Measurements from ENCODE around the gene ZNF548.

ZNF548 gene

DNA sequence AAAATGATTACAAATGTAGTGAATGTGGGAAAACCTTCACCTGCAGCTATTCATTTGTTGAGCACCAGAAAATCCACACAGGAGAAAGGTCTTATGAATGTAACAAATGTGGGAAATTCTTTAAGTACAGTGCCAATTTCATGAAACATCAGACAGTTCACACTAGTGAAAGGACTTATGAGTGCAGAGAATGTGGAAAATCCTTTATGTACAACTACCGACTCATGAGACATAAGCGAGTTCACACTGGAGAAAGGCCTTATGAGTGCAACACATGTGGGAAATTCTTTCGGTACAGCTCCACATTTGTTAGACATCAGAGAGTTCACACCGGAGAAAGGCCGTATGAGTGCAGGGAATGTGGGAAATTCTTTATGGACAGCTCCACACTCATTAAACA, 9.2 kb downstream of the ZNF548 start:
- DNase-seq (ENCODE audit: low read depth in 2 of 2) = no peak

DNA sequence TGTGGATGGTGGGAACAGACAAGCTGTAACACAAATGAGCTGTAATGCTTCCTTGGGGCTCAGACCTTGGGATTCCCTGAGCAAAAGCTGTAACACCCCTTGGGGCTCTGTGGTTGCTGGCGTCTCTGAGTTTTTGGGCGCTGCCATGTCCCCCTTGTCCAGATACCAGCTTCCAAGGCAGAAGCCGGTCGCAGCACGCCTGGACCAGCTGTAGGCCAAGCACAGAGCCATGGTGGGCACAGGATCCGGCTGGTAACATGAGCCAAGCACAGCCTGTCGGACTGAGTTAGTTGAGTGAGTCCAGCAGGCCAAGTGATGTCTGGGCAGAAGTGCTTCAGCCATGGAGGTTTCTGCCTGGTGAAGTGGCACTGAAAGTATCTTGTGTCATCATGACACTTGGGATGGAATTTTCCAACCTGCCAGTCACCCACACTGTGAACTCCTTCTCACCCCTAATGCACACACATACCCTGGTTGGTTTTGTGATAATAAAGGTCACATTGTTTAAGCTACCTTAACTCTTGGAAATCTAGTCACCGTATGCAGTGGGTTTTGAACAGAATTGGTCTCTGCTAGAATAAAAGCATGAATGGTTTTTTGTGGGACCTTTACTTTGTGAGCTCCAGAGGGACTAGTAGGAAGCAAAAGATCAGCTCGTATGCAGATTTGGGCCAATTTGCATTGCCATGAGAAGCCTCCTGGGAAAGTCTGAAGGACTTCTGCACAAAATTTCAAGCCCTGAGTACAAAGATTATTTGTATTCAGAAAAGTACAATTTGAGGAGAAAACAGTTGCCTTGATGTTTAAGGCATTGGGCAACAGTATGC, 14.3 kb downstream of the ZNF548 start:
- DNase-seq (ENCODE audit: low read depth in 2 of 2) = no peak

DNA sequence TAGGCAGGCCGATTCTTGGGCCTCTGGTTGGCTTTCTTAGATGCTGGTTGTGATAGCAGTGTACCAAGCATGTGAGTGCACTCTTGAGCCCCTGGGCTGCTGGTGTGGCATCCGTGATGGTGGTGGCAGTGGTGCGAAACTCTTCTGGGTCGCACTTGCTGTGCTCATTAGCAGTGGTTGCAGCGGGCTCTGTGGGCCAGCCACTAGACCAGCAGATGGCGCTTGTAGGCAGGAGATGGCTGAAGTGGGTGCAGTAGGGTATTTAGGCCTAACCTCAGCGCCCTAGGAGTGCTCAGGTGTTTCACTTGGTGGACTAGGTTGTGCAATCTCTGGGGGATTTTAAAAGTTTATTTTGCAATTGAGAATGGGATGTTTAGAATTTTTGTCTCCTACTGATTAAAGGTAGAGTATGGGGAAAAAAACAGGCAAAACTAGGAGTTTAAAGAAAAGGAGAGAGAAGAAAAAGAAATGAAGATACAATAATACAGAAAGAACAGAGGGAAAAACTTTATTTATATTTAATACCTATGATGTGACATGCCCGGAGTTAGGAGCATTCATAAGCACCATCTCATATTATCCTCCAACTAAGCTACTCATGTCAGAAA, 17.0 kb downstream of the ZNF548 start:
- peak; percentile 45 to 54 for DNase-seq (ENCODE audit: low read depth in 2 of 2)

DNA sequence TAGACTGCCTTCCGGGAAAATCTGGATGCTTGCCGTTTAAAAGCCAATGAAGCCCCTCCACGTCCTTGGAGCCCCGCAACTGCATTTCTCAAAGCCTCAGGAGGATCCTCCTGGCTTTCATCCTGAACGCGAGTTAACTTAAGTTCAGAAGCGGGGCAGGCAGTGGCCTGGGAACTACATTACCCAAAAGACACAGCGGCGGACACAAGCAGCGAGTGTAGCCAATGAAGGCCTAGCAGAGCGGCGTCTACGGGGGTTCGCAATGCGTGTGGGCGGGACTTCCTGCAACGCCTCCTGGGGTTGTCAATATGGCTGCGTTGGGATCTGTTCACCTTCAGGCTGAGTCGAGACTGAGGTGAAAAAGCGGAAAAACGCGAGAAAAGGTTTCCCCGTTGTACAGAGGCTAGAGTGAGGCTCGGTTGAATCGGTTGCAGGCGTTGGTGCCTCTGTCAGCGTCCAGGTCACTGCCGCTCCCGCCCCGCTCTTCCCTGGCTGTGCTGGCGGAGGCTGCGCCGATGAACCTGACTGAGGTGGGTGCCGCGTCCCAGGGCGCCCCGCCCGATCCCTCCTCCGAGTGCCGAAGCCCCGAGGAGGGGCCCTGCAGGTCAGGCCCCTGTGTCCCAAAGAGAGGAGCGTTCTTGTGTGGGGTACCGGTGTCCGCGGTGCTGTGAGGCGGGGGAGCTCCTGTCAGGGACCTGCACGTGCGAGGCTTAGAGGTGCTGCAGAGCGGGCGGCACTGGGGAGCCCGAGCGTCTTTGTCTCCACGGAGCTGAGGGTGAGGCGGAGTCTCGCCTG, 21.4 kb downstream of the ZNF548 start, which contains the start of gene ZNF17:
Gene ZNF17 (plus strand): TSS at position 285 of the 795 bp plus-strand sequence. CDS start 2,455 bp downstream, outside the sequence.
- DNase-seq (ENCODE audit: low read depth in 2 of 2) = peak; percentile 84 to 86

DNA sequence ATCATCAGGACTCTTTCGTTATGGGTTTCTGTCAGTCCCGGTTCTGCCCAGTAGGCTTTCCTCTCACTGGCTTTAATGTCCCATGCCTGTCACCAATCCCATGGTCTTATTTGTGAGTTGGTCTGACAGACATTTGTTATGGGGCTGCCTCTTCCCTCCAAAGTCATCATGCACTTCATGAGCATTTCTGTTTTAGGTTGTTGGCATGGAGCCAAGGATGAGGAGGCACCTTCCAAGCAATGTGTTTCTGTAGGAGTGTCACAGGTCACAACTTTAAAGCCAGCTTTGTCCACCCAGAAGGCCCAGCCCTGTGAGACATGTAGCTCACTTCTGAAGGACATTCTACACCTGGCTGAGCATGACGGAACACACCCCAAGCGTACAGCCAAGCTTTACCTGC, 29.8 kb downstream of the ZNF548 start:
- no peak for DNase-seq (ENCODE audit: low read depth in 2 of 2)

GRCh38 chr19:57421037-57421436, 31.4 kb downstream of the ZNF548 start:
- no peak for DNase-seq (ENCODE audit: low read depth in 2 of 2)

DNA sequence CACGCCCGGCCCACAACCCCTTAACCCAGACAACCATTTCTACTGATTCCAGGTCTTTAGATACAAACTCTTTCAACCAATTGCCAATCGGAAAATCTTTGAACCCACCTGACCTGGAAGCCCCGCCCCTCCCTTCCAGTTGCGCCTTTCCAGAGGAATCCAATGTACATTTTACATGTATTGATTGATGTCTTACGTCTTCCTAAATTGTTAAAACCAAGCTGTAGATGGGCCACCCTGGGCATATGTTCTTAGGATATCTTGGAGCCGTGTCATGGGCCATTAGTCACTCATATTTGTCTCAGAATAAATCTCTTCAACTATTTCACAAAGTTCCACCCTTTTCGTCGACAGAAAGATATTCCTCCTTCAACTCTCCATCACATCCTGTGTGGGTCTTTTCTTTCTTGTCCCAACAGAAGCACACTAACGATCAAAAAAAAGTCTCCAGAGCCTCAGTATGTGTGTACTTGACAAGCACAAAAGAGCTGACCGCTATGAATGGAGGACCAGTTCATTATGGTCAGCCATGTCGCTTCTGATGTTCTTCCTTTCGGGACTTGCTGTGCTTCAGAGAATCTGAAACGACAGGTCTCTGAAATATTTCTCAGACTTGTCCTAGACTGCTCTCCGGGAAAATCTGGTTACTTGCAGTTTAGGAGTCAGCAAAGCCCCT, 44.9 kb downstream of the ZNF548 start:
- DNase-seq (ENCODE audit: low read depth in 2 of 2) = no peak

- DNase-seq (ENCODE audit: low read depth in 2 of 2) = peak; percentile 85 to 91
Observed at GRCh38 chr19:57435062-57435978, 45.7 kb downstream of the ZNF548 start, which contains the start of gene ZNF749. ZNF749 (plus strand) TSS chr19:57435325; CDS start chr19:57435579, 254 bp downstream.

DNA sequence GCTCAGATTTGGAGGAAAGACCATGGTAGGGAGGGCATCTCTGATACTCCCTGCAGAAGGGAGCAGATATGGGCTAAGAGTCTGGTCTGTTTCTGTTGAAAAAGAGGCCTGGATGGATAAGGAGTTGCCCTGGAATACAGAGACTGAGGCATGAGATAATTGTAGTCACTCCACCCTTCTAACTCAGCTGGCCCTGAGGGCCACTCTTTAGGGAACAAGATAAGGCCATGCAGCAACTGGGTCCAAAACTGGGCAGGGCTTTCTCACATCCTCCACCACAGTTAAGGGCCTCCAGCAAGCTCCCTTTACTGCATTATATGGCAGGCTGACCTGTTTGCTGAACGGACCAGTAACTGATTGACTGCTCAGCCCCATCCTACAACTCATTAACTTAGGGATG, 46.8 kb downstream of the ZNF548 start:
- DNase-seq (ENCODE audit: low read depth in 2 of 2) = no peak

- no peak for DNase-seq (ENCODE audit: low read depth in 2 of 2)
Observed at GRCh38 chr19:57437931-57438330, 48.3 kb downstream of the ZNF548 start.

GRCh38 chr19:57438925-57439324, 49.3 kb downstream of the ZNF548 start:
- DNase-seq (ENCODE audit: low read depth in 2 of 2) = no peak

GRCh38 chr19:57441979-57442752, 52.5 kb downstream of the ZNF548 start:
- no peak for DNase-seq (ENCODE audit: low read depth in 2 of 2)

DNA sequence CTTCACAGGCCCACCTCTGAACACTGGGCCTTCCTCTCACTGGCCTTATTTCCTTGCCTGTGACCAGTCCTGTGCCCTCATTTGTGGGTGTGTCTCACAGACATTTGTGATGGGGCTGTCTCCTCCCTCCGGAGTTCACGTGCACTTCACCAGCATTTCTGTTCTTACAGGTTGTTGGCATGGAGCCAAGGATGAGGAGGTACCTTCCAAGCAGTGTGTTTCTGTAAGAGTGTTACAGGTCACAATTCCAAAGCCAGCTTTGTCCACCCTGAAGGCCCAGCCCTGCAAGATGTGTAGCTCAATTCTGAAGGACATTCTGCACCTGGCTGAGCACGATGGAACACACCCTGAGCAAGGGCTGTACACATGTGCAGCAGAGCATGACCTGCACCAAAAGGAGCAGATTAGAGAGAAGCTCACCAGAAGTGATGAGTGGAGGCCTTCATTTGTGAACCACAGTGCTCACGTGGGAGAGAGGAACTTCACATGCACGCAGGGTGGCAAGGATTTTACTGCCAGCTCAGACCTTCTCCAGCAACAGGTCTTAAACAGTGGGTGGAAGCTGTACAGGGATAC, 53.6 kb downstream of the ZNF548 start:
- no peak for DNase-seq (ENCODE audit: low read depth in 2 of 2)

- no peak for DNase-seq (ENCODE audit: low read depth in 2 of 2)
Observed at GRCh38 chr19:57452307-57452706, 62.7 kb downstream of the ZNF548 start.
